Ishikawa (cell line): ENCODE results near the gene COG7.

Experiments used
- CEBPB ChIP-seq: IDR thresholded peaks from 2 replicates; pipeline ENCODE4 v1.6.1; 2012
- CREB1 ChIP-seq: IDR thresholded peaks from 2 replicates; pipeline ENCODE4 v1.6.1; 2012; ENCODE audit warnings: low read depth
- EGR1 ChIP-seq: IDR thresholded peaks from 2 replicates; pipeline ENCODE4 v1.6.1; 2012
- EP300 ChIP-seq: IDR thresholded peaks from 2 replicates; pipeline ENCODE4 v1.6.1; 2012; ENCODE audit warnings: borderline replicate concordance
- FOXM1 ChIP-seq: IDR thresholded peaks from 2 replicates; pipeline ENCODE4 v1.6.1; 2012; ENCODE audit warnings: low read depth, borderline replicate concordance
- NFIC ChIP-seq: IDR thresholded peaks from 2 replicates; pipeline ENCODE4 v1.6.1; 2012
- RAD21 ChIP-seq: IDR thresholded peaks from 2 replicates; pipeline ENCODE4 v1.6.1; 2012; ENCODE audit warnings: low read depth
- TAF1 ChIP-seq: IDR thresholded peaks from 2 replicates; pipeline ENCODE4 v1.6.1; 2012; ENCODE audit warnings: low read depth, mild to moderate bottlenecking
- TCF12 ChIP-seq: IDR thresholded peaks from 2 replicates; pipeline ENCODE4 v1.6.1; 2012; ENCODE audit warnings: low read depth
- TEAD4 ChIP-seq: IDR thresholded peaks from 2 replicates; pipeline ENCODE4 v1.6.1; 2012
- YY1 ChIP-seq: IDR thresholded peaks from 2 replicates; pipeline ENCODE4 v1.6.1; 2012; ENCODE audit warnings: low read depth
- ZBTB7A ChIP-seq: IDR thresholded peaks from 2 replicates; pipeline ENCODE4 v1.6.1; 2012; ENCODE audit warnings: low read depth
- TF ChIP-seq, protein P1 (sequence below): IDR thresholded peaks from 2 replicates; pipeline ENCODE4 v1.6.1; 2012
- TF ChIP-seq, protein P2 (sequence below): IDR thresholded peaks from 2 replicates; pipeline ENCODE4 v1.6.1; 2012
- TF ChIP-seq, protein P3 (sequence below): IDR thresholded peaks from 2 replicates; pipeline ENCODE4 v1.6.1; 2012; ENCODE audit warnings: low read depth, mild to moderate bottlenecking

Gene COG7

DNA sequence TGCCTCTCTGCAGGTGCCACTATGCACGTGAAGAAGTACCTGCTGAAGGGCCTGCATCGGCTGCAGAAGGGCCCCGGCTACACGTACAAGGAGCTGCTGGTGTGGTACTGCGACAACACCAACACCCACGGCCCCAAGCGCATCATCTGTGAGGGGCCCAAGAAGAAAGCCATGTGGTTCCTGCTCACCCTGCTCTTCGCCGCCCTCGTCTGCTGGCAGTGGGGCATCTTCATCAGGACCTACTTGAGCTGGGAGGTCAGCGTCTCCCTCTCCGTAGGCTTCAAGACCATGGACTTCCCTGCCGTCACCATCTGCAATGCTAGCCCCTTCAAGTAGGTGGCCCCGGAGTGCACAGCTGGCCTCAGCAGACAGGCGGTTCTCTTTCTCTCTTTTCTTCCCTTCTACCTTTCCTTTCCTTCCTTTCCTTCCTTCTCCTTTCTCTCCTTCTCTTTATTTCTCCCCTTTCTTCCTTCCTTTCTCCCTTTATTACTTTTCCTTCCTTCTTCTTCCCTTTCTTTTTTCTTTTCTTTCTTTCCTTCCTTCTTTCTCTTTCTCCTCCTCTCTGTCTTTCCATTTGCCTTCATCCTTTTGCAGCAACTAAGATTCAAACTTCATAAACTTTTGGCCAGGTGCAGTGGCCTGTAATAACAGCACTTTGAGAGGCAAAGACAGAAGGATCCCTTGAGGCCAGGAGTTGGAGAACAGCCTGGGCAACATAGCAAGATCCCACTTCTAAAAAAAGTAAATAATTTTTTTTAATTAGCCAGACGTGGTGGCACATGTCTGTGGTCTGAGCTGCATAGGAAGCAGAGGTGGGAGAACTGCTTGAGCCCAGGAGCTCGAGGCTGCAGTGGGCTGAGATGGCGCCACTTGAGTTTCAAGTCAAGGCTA is 104.2 kb downstream of the COG7 start:
- no peak for TF ChIP-seq FOXM1
- TF ChIP-seq TAF1 = no peak
- TF ChIP-seq, protein P1, sequence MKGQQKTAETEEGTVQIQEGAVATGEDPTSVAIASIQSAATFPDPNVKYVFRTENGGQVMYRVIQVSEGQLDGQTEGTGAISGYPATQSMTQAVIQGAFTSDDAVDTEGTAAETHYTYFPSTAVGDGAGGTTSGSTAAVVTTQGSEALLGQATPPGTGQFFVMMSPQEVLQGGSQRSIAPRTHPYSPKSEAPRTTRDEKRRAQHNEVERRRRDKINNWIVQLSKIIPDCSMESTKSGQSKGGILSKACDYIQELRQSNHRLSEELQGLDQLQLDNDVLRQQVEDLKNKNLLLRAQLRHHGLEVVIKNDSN = no peak
- TF ChIP-seq, protein P2, sequence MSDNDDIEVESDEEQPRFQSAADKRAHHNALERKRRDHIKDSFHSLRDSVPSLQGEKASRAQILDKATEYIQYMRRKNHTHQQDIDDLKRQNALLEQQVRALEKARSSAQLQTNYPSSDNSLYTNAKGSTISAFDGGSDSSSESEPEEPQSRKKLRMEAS = no peak
- peak; percentile 21; the same call in 1 of the 2 replicates for TF ChIP-seq RAD21

DNA sequence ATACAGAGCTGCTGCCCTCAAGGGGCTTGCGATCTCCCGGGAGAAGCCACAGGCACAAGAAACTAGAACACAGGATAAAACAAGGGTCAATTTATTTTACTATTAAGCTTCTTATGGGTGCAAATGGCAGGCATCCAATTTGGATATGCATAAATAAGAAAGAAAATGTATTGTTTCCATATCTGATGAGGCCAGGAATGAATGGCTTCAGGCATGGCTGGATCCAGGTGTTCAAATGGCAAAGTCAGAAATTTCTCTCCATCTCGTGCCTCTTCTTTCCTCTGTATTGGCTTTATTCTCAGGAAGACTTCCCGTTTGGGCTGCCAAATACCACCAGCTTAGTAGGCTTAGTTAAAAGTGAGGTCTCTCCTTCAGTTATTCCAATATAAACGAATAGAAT is 107.8 kb downstream of the COG7 start:
- TF ChIP-seq EGR1 (no peak), CREB1 (no peak), ZBTB7A (no peak), EP300 (no peak), TEAD4 (no peak), TAF1 (no peak), NFIC (no peak), CEBPB (no peak), YY1 (no peak), TCF12 (no peak), FOXM1 (no peak)
- TF ChIP-seq, protein P3, sequence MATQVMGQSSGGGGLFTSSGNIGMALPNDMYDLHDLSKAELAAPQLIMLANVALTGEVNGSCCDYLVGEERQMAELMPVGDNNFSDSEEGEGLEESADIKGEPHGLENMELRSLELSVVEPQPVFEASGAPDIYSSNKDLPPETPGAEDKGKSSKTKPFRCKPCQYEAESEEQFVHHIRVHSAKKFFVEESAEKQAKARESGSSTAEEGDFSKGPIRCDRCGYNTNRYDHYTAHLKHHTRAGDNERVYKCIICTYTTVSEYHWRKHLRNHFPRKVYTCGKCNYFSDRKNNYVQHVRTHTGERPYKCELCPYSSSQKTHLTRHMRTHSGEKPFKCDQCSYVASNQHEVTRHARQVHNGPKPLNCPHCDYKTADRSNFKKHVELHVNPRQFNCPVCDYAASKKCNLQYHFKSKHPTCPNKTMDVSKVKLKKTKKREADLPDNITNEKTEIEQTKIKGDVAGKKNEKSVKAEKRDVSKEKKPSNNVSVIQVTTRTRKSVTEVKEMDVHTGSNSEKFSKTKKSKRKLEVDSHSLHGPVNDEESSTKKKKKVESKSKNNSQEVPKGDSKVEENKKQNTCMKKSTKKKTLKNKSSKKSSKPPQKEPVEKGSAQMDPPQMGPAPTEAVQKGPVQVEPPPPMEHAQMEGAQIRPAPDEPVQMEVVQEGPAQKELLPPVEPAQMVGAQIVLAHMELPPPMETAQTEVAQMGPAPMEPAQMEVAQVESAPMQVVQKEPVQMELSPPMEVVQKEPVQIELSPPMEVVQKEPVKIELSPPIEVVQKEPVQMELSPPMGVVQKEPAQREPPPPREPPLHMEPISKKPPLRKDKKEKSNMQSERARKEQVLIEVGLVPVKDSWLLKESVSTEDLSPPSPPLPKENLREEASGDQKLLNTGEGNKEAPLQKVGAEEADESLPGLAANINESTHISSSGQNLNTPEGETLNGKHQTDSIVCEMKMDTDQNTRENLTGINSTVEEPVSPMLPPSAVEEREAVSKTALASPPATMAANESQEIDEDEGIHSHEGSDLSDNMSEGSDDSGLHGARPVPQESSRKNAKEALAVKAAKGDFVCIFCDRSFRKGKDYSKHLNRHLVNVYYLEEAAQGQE = no peak
- TF ChIP-seq, protein P2 = no peak
- TF ChIP-seq, protein P1 = no peak

DNA sequence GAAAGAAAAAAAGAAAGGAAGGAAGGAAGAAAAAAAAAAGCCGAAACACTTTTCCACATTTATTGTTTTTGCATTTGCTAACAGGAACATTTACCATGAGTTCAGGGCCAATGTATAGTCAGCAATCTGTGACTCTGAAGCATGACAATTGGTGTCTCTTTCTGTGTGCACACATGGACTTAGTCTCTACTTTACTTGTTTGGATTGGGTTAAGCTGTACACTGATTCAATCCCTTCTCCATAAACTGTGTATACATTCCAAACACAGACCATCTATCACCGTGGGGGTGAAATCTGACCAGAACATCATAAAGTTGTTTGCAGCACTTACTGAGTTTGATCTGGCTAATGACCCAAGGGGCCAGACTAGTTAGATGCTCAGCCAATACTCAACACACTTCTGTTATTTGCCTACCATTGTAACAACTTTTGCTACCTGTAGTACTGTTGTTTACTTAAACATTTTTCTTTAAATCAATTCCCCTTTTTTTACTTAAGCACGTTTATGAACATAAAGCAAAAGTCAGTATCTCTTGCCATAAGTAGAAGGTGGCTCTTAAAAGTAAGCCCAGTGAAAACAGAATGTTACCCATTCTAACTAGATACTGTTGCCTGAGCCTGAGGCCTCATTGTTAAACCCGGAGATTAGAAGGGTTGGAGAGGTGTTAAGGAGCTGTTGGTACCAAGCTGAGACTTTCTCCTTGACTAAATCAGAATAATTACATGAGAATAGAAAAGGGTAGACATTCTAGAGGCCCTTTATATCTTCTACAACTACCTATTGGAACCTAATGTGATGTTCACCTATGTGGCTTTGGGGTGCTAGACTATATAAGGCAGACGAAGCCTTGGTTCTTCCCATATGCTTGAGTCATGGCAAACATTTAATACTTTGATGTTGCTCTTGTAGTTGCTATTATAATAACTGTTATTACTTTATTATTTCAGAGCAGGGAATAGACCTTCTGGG is 109.1 kb downstream of the COG7 start:
- TF ChIP-seq, protein P1 = no peak
- TF ChIP-seq ZBTB7A = no peak
- TF ChIP-seq YY1 = no peak
- TF ChIP-seq CEBPB = no peak

DNA sequence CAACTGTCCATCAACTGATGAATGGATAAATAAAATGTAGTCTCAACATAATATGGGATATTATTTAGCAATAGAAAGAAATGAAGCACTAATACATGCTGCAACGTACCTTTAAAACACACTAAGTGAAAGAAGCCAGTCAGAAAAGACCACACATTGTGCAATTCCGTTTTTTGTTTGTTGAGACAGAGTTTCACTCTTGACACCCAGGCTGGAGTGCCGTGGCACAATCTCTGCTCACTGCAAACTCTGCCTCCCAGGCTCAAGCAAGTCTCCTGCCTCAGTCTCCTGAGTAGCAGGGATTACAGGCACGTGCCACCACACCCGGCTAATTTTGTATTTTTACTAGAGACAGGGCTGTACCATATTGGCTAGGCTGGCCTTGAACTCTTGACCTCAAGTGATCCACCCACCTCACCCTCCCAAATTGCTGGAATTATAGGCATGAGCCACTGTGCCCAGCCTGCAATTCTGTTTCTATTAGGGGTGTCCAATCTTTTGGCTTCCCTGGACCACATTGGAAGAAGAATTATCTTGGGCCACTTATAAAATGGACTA is 110.8 kb downstream of the COG7 start:
- TF ChIP-seq EGR1 = no peak

DNA sequence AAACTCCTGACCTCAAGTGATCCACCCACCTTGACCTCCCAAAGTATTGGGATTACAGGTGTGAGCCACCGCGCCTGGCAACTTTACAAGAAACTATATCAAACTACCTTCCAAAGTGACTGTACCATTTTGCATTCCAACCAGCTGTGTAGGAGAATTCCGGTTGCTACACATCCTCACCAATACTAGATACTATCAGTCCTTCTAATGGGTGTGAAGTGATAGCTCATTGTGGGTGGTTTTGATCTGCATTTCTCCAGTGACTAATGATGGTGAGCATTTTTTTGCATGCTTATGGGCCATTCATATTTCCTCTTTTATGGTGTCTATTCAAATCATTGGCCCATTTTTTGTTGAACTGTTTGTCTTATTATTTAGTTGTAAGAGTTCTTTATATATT is 113.2 kb downstream of the COG7 start:
- TF ChIP-seq, protein P1 = no peak
- TF ChIP-seq RAD21 = no peak
- TF ChIP-seq FOXM1 = no peak
- no peak for TF ChIP-seq NFIC
- TF ChIP-seq CEBPB = no peak
- no peak for TF ChIP-seq YY1
- no peak for TF ChIP-seq TEAD4
- no peak for TF ChIP-seq TAF1
- TF ChIP-seq, protein P3 = no peak
- TF ChIP-seq, protein P2 = no peak
- no peak for TF ChIP-seq TCF12
- no peak for TF ChIP-seq ZBTB7A
- no peak for TF ChIP-seq CREB1
- TF ChIP-seq EGR1 = no peak
- no peak for TF ChIP-seq EP300
